HFFc6 (cell line): ENCODE data around the gene MAGEB3. TPM values are rescaled to one million over a fixed set of nuclear protein-coding genes. Genes with fewer than 3 reads are reported as not detected.

Source experiments
- DNase-seq: peaks from one replicate; pipeline ENCODE4 v3.0.0-alpha.2; 2018
- H3K27ac Mint-ChIP-seq: 2 replicates; pipeline ENCODE4 v1.8.0; 2020; ENCODE audit warnings: mild to moderate bottlenecking, mixed read lengths
- H3K27me3 Mint-ChIP-seq: 2 replicates; pipeline ENCODE4 v1.8.0; 2021; ENCODE audit warnings: mild to moderate bottlenecking, moderate library complexity, mixed read lengths; ENCODE audit not compliant: insufficient read depth
- H3K36me3 Mint-ChIP-seq: 2 replicates; pipeline ENCODE4 v1.8.0; 2021; ENCODE audit warnings: low read depth, mixed read lengths
- H3K4me1 Mint-ChIP-seq: 2 replicates; pipeline ENCODE4 v1.8.0; 2020; ENCODE audit warnings: low read depth, mixed read lengths
- H3K4me3 Mint-ChIP-seq: 2 replicates; pipeline ENCODE4 v1.8.0; 2020; ENCODE audit warnings: mild to moderate bottlenecking, moderate library complexity, mixed read lengths
- H3K9me3 Mint-ChIP-seq: 2 replicates; pipeline ENCODE4 v1.8.0; 2020; ENCODE audit warnings: mild to moderate bottlenecking, mixed read lengths
- CTCF ChIP-seq: fragments of 200-600 bp; sonication (generic); IDR thresholded peaks from 2 replicates; pipeline ENCODE4 v1.5.0; 2021; ENCODE audit warnings: antibody characterized with exemption, mild to moderate bottlenecking
- total RNA-seq, 6 experiments: library from RNA; stranded (reverse); fragmentation: NEBNext Ultra II Directional; extraction: Animal tissue kit (Norgen Biotek cat#: 25700); gene quantifications; 2 replicates in 1 of 6; 3 replicates in 5 of 6; pipeline ENCODE4 v1.2.3, GENCODE V29; 2021

The MAGEB3 gene
- total RNA-seq, 6 experiments from 2014 or later, result not detected

- DNase-seq, result no peak
- no peak overlapping the region for H3K4me3 Mint-ChIP-seq
These were observed 18.3 kb upstream of the MAGEB3 start for GRCh38 chrX:30212172-30212571.

DNA sequence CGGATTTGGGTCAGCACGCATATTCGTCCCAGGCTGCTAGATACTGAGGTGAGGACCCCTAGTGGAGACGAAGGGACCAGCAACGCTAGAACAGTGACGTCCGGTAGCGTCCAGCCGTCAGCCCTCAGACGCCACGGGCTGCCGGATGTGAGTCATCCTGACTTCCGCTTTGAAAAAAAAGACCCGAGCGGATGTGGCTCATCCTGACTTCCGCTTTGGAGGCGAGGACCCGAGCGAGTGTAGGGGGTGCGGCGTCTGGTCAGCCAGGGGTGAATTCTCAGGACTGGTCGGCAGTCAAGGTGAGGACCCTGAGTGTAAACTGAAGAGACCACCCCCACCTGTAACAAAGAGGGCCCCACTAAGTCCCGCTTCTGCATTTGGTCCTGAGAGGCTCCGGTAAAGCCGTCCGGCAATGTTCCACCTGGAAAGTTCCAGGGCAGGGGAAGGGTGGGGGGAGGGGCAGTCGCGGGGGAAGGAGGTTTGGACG, 15.1 kb upstream of the MAGEB3 start, which contains the start of gene MAGEB2:
Gene MAGEB2, plus strand, starts transcription at position 207 of the 487 bp plus-strand sequence. CDS start 3,018 bp downstream, outside the sequence.
- Mint-ChIP-seq H3K9me3 (no peaks in the 10 kb centered on the region), H3K27ac (no peak within 1 kb of the TSS), H3K4me3 (no peak within 1 kb of the TSS)

More at GRCh38 chrX:30212172-30212571, 18.3 kb upstream of the MAGEB3 start:
- Mint-ChIP-seq H3K9me3 (no peaks in the 10 kb centered on the region), H3K27ac (no peak overlapping the region), H3K36me3 (no peaks in the 10 kb centered on the region), H3K27me3 (peaks cover 9% of the 10 kb centered on the region; the same call in 1 of the 2 replicates), H3K4me1 (no peaks in the 10 kb centered on the region)
- TF ChIP-seq CTCF, result no peak; the same call in 1 of the 2 replicates

GRCh38 chrX:30217465-30217864, 13.0 kb upstream of the MAGEB3 start:
- peaks cover 3% of the 10 kb centered on the region for H3K27me3 Mint-ChIP-seq
- no peak overlapping the region for H3K4me3 Mint-ChIP-seq
- no peaks in the 10 kb centered on the region for H3K4me1 Mint-ChIP-seq
- no peaks in the 10 kb centered on the region for H3K36me3 Mint-ChIP-seq
- H3K9me3 Mint-ChIP-seq, result no peaks in the 10 kb centered on the region
- TF ChIP-seq CTCF, result no peak
- no peak for DNase-seq
- H3K27ac Mint-ChIP-seq, result no peak overlapping the region

More for the DNA sequence above, 15.1 kb upstream of the MAGEB3 start, which contains the start of gene MAGEB2:
- no peak for TF ChIP-seq CTCF
- no peak for DNase-seq
- H3K27me3 Mint-ChIP-seq, result peaks cover 9% of the 10 kb centered on the region
- H3K4me1 Mint-ChIP-seq, result no peaks in the 10 kb centered on the region
- H3K36me3 Mint-ChIP-seq, result no peaks in the 10 kb centered on the region

- TF ChIP-seq CTCF, result no peak
- no peak overlapping the region for H3K27ac Mint-ChIP-seq
These were observed 11.1 kb upstream of the MAGEB3 start for GRCh38 chrX:30219372-30219771.

GRCh38 chrX:30220661-30221060, 9.8 kb upstream of the MAGEB3 start:
- Mint-ChIP-seq H3K27ac (no peak overlapping the region), H3K36me3 (no peaks in the 10 kb centered on the region)

More at GRCh38 chrX:30219372-30219771, 11.1 kb upstream of the MAGEB3 start:
- Mint-ChIP-seq H3K36me3 (no peaks in the 10 kb centered on the region), H3K4me3 (no peak overlapping the region), H3K4me1 (no peaks in the 10 kb centered on the region), H3K9me3 (no peaks in the 10 kb centered on the region), H3K27me3 (peaks cover 2% of the 10 kb centered on the region)
- no peak for DNase-seq

More at GRCh38 chrX:30220661-30221060, 9.8 kb upstream of the MAGEB3 start:
- no peak overlapping the region for H3K4me3 Mint-ChIP-seq
- no peaks in the 10 kb centered on the region for H3K9me3 Mint-ChIP-seq
- no peak for DNase-seq
- H3K27me3 Mint-ChIP-seq, result no peaks in the 10 kb centered on the region; the same call in none of the 2 replicates
- no peak for TF ChIP-seq CTCF
- H3K4me1 Mint-ChIP-seq, result no peaks in the 10 kb centered on the region
